Stimulated activated CD4-positive, alpha-beta T cell treated with anti-CD3 and anti-CD28 coated beads, Interleukin-12 subunit alpha, Interleukin-12 subunit beta, amount 100 ng/mL, for 24 hours (primary cell): ENCODE measurements around the gene REX1BD.
A peak's percentile ranks its signal among the peaks of the same experiment; 100 is the strongest.
"Not testable (repeated sequence)": the region's sequence is repeated elsewhere in the genome, so short reads cannot be mapped to it uniquely, and the experiment has no call there.

ENCODE experiments used
- DNase-seq, 2 experiments: peaks; one replicate each; pipeline ENCODE4 v3.0.0-alpha.2; 2020; ENCODE audit warnings: low read depth in 2 of 2

Gene REX1BD

GRCh38 chr19:18588611-18589379 lies at the start of gene REX1BD:
Gene REX1BD (plus strand): TSS chr19:18588798. CDS start chr19:18588802, 4 bp downstream.
- peak; percentile 82 to 91 for DNase-seq

- no peak for DNase-seq
Measured at GRCh38 chr19:18539372-18539771, 49.2 kb upstream of the REX1BD start.

GRCh38 chr19:18540200-18540599 lies 48.4 kb upstream of the REX1BD start:
- DNase-seq = not testable (repeated sequence)

GRCh38 chr19:18541258-18541991 lies 47.2 kb upstream of the REX1BD start:
- DNase-seq = no peak

- no peak for DNase-seq
Measured at GRCh38 chr19:18541992-18542940, 46.3 kb upstream of the REX1BD start.

- peak; percentile 82 to 95 for DNase-seq
Measured at GRCh38 chr19:18542941-18543813, 45.4 kb upstream of the REX1BD start, which contains the start of gene FKBP8. Gene FKBP8 (minus strand): TSS chr19:18543573. CDS start chr19:18541970, 1,603 bp downstream.

- peak; percentile 48 to 67 for DNase-seq
Measured at GRCh38 chr19:18543814-18544475, 44.7 kb upstream of the REX1BD start.

- no peak for DNase-seq
Measured at GRCh38 chr19:18551631-18552030, 37.0 kb upstream of the REX1BD start.

- DNase-seq = peak; percentile 93 to 97
Measured at GRCh38 chr19:18557411-18558201, 31.0 kb upstream of the REX1BD start, which contains the start of gene KXD1. Gene KXD1 (plus strand): TSS chr19:18557870. CDS start chr19:18562057, 4,187 bp downstream.

GRCh38 chr19:18558202-18558555 lies 30.4 kb upstream of the REX1BD start:
- DNase-seq = no peak

- DNase-seq = no peak
Measured at GRCh38 chr19:18558604-18559003, 30.0 kb upstream of the REX1BD start.

GRCh38 chr19:18559685-18560084 lies 28.9 kb upstream of the REX1BD start:
- no peak for DNase-seq

- DNase-seq = no peak
Measured at GRCh38 chr19:18562086-18562485, 26.5 kb upstream of the REX1BD start.

- no peak for DNase-seq
Measured at GRCh38 chr19:18566953-18567352, 21.6 kb upstream of the REX1BD start.

- no peak for DNase-seq
Measured at GRCh38 chr19:18568367-18568766, 20.2 kb upstream of the REX1BD start.

- peak; percentile 98 for DNase-seq
Measured at GRCh38 chr19:18571564-18572344, 16.8 kb upstream of the REX1BD start, which contains the start of gene UBA52. Gene UBA52 (plus strand): TSS chr19:18571857. CDS start chr19:18573301, 1,444 bp downstream.

- no peak for DNase-seq
Measured at GRCh38 chr19:18574691-18575291, 13.8 kb upstream of the REX1BD start.

GRCh38 chr19:18576383-18576782 lies 12.2 kb upstream of the REX1BD start:
- no peak for DNase-seq
